ENCODE measurements around the gene ADPRH.

DNA sequence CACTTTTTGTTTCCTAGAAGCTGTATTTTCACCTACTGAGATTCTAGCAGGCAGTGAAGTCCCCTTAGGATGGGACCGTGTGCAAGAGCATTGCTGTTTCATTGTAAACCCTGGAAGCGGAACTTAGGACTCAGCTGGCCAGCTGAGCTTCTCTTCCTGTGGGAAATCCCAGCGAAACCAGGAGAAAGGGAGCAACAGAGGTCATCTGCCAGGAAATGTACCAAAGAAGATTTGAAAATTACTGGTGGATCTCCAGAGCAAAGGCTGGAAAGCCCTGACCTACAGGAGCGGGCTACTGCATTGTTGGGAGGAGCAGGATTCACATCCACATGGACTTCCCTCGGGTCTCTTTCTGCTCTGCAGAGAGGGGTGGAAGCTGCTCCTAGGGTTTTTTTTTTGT, 7.6 kb upstream of the ADPRH start:
- TF ChIP-seq, protein P1, sequence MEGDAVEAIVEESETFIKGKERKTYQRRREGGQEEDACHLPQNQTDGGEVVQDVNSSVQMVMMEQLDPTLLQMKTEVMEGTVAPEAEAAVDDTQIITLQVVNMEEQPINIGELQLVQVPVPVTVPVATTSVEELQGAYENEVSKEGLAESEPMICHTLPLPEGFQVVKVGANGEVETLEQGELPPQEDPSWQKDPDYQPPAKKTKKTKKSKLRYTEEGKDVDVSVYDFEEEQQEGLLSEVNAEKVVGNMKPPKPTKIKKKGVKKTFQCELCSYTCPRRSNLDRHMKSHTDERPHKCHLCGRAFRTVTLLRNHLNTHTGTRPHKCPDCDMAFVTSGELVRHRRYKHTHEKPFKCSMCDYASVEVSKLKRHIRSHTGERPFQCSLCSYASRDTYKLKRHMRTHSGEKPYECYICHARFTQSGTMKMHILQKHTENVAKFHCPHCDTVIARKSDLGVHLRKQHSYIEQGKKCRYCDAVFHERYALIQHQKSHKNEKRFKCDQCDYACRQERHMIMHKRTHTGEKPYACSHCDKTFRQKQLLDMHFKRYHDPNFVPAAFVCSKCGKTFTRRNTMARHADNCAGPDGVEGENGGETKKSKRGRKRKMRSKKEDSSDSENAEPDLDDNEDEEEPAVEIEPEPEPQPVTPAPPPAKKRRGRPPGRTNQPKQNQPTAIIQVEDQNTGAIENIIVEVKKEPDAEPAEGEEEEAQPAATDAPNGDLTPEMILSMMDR (IDR thresholded peaks at IDR 0.05): no peak
- TF ChIP-seq POLR2A (IDR thresholded peaks at IDR 0.05): no peak

All from thyroid gland (tissue), 4 donors.